Measurements from ENCODE around the gene CFTR.
"Not testable (repeated sequence)": the region's sequence is repeated elsewhere in the genome, so short reads cannot be mapped to it uniquely, and the experiment has no call there.

CFTR gene

DNA sequence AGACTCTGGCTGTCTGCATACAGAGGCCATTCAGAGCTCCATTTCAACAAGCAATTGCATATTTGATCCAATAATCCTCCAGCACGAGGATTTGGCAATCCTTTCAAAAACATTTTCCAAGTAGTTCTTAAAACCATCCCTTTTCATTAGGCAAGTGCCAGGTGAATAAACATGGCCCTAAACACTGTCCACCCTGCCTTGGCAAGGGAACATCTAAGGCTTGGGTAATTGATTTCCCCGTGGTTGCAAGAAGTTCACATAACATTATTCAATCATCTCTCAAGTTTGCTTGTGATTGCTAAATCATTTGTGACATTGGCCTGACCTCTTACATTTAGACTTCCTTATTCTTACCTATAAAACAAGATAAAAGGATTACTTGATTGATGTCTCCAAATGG, 218.2 kb downstream of the CFTR start:
- DNase-seq: no peak

DNA sequence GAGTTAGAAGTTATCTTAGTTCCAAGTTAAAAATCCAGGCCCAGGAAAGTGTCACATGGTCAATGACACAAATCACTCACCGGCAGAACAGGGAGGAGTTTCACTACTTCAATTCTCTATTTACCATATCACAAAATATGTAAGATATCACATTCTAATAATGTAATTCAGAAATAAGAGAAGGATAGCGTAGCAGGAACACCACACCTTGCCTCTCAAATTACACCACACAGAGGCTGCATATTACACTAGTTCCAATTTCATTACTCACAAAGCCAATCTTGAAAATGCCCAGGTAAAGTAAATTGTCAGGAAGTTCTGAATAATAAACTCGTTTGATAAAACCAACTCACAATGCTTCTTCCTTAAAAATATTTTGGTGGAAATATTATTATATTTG, 224.2 kb downstream of the CFTR start:
- no peak for DNase-seq

DNA sequence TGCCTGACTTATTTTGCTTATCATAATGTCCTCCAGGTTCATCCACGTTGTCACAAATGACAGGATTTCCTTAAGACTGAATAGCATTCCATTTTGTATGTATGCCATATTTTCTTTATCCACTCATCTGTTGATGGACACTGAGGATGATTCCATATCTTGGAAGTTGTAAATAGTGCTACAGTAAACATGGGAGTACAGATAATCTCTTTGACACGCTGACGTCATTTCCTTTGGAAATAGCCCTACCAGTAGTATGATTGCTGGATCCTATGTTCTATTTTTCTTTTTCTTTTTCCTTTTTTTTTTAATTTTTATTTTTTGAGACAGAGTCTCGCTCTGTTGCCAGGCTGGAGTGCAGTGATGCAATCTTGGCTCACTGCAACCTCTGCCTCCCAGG, 225.8 kb downstream of the CFTR start:
- DNase-seq: no peak

DNA sequence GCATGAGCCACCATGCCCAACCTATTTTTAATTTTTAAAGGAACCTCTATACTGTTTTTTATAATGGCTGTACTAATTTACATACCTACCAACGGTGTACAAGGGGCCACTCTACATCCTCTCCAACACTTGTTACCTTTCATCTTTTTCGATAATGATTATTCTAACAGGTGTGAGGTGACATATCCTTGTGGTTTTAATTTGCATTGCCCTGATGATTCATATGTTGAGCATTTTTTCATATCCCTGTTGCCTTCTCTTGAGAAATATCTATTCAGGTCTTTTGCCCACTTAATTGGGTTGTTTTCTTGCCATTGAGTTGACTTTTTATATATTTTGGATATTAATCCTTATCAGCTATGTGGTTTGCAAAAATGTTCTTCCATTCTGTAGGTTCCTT, 226.4 kb downstream of the CFTR start:
- no peak for DNase-seq

DNA sequence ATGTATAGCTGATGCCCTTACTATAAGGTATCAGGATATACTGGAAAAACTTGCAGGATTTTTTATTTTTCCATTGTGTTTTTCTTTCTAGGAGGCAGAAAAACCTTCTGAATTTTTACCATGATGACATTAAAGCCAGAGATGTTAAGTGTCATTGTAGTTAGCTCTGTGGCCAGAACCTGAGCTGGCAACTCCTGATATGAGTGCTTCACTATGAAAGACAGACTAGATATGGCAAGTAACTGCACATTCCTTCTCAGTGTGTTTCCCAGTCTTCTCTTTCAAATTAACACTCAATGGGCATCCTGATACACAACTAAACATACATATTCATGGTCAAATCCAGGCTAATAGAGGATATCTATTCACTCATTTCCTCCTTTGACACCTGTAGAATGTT, 227.3 kb downstream of the CFTR start:
- DNase-seq: no peak

DNA sequence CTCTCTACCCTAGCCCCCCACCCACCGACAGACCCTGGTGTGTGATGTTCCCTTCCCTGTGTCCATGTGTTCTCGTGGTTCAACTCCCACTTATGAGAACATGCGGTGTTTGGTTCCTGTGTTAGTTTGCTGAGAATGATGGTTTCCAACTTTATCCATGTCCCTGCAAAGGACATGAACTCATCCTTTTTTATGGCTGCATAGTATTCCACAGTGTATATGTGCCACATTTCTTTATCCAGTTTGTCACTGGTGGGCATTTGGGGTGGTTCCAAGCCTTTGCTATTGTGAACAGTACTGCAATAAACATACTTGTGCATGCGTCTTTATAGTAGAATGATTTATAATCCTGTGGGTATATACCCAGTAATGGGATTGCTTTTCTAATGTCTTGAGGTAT, 228.3 kb downstream of the CFTR start:
- DNase-seq: not testable (repeated sequence)

DNA sequence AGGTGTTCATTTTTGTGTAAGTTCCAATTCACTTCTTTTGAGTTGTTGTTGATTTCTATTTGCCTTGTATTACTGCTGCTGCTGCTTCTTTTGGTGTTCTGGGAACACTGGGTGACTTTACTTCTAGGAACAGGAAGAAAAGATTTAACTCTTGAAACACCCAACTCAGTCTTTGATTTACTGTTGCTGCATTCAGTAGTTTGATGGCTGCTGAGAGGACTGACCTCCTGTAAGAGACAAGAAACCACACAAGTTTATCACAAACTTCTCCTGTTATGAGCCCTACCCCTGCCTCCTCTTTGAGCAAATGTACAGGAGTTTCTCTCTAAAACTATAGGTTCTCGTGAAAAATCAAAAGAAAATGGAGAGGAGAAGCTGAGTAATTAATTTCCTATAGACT, 231.7 kb downstream of the CFTR start:
- DNase-seq: no peak

DNA sequence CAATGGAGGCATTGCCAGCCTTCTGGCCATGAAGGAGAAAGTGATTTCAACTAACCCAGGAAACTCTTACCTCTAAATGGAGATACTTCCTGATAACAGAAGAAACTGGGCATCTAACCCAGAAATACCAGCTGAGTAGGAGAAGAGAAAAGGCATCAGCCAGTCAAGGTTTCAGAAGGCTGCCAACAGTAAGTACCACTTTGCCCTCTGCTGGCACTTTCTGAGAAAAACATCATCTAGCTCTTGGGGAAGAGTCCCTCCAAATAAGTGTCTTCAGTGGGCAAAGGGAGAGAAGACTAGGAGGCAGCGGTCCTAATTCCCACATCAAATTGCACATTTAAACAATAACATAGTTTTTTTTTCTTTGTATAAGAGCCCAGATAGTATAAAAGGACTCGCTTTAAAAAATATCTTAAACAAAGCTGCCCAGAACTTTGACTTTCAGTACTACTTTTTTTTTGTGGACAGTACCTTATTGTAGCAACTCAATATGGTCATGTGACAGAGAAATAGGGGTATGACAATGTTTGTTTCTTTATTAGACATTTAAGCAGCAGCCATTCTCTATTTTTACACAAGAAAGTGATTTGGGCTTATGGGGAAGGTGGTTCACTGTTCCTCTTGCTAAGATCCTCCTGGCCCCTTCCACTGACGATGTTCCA, 236.1 kb downstream of the CFTR start:
- DNase-seq: peak; percentile 33

DNA sequence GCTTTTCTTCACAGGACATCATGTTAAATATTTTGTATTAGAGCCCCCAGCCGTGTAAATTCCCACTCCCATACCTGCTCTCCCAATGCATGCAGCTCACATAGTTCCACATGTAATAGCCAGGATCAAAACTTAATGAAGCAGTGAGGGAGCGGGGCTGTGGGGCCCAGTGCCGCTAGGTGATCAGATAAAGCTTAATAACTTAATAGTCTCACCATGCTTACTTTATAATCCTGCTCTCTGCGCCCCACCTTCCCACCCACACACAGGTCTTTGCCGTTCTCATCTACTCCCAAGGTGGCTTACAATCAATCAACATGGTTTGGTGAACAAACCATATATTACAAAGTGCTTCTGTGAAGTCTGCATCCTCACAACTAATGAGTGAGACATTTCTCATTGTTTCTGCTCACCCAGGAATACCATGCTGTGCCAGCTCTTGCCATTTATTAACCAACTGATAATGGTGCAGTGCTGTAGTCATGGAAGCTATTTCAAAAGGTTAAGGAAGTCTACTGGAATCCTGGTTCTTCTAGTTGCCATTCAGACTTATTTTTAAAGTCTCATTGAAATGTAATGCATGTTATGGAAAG, 237.0 kb downstream of the CFTR start:
- DNase-seq: no peak

DNA sequence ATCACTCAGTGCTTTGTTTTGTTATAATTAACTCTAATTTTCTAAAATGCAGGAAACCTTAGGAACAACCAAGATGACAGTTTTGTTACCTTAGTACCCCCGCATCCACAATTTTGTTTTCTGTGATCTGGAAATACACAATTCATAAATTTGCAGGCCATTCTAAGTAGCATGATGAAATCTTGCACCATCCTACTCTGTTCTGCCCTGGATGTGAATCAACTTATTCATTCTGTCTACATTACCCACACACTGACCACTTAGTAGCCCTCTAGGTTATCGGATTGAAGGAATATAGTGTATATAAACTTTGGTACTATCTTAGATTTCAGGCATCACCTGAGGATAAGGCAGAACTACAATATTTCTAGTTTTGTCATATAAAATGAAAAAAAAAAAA, 237.5 kb downstream of the CFTR start:
- DNase-seq: no peak

All from amniotic stem cell (primary cell).